GM18867 (cell line): ENCODE measurements around the gene RPL13A.
"Not testable (repeated sequence)": the region's sequence is repeated elsewhere in the genome, so short reads cannot be mapped to it uniquely, and the experiment has no call there.

Source experiments
- ATAC-seq: cut with Tn5 transposase; IDR thresholded peaks from one replicate; pipeline ENCODE4 v1.9.1; 2021; ENCODE audit warnings: mild to moderate bottlenecking, moderate library complexity; ENCODE audit not compliant: unreplicated experiment

Gene RPL13A

GRCh38 chr19:49487277-49488045, at the start of gene RPL13A:
RPL13A (plus strand) TSS chr19:49487608; CDS start chr19:49487630, 22 bp downstream.
- peak; percentile 85 for ATAC-seq

GRCh38 chr19:49438261-49438660, 49.1 kb upstream of the RPL13A start:
- no peak for ATAC-seq

DNA sequence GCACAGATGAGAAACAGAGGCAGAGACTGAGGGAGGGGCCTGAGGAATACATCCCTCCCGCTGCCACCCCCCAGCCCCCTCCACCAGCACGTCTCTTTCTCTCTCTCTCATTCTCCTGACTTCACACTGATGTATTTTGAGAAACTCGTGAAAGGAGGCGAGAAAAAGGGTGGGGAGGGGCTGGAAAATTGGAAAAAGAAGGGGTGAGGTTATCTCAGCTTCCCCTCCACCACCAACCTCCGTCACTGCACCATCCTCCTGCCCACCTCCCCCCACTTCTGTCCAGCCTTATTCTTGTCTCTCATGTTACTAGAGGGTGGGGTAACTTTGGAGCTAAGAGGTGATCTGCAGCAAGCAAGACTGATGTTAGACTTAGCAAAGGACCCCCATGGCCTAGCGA, 47.6 kb upstream of the RPL13A start:
- no peak for ATAC-seq

DNA sequence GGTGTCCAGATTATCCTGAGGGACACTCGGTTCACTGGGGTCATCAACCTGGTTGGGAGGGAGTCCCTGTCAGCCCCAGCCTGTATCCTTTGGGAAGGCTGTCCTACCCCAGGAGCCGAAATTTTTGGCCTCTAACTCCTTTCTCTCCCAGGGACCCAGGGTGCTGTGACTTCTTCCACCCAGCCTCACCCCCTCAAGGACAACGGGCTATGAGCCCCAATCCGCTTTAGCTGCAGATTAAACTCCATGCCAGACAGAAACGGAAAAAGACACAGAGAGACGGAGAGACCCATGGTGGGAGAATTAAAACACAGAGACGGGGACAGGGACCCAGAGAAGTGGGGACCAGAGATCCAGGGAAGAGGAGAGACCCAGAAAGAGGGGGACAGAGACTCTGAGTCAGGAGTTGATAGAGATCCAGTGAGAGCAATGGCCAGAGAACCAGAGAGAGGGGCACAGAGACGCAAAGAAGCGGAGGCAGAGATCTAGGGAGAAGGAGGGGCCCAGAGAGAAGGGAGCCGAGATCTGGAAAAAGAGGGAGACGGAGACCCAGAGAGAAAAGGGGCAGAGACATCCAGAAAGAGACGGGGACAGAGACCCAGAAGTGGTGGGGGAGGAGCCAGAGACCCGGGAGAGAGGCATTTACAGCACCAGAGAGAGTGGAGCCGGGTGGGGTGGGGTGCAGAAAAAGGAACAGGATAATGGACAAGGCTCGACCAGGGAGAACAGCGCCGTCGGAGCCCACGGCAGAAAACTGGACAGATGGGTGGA, 46.8 kb upstream of the RPL13A start:
- no peak for ATAC-seq

DNA sequence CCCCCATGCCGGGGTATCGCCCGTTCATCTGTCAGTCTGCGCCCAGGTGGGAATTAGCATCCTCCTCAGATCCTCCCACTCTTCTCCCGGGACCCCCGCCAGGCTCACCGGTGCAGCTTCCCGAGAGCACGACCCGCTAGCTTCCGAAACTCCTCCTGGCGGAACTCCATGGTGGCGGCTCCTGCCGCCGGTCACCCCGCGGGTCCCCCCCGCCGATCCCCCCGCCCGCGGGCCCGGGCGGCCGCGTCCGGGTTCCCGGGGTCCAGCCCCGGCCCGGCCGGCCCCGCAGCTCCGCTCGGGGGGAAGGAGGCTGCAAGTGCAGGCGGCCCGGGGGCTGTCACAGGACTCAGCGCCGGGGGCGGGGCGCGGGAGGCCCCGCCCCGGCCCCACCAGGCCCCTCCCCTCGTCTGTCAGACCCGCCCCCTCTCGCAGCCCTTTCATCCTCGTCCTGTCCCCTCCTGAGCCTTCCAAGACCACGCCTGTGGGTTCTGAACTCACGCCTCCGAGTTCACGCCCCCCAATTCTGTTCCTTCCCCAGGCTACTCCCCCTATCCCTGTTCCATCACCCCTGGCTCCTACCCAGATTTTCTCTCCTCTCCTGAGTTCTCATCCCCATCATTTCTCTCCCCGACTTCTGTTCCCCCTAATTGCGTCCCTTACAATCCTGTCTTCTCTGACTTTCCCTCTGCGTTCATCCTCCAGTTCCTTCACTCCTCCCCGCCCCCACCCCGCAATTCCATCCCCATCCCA, 46.0 kb upstream of the RPL13A start, which contains the start of gene SLC17A7:
Gene SLC17A7, minus strand, starts transcription at position 318 of the 750 bp plus-strand sequence. Its CDS starts 148 bp downstream, at position 170.
- ATAC-seq: no peak

DNA sequence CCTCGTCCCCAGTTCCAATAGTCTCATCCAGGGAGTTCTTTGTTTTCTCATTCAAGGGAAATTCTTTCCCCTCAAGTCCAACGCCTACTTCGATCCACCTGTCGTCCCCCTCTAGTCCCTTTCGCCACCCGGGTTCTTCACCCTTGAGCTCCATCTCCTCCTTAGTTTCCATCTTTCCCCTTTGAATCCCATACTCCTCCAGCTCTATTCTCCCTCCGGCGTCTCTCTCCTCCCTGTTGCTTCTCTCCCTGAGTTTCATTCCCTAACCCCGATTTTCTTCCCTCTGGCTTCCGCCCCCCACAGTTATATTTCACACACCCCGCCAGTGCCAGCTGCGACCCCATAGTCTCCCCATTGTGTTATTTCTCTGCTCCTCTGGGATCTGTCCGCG, 45.5 kb upstream of the RPL13A start:
- no peak for ATAC-seq

GRCh38 chr19:49442354-49442753, 45.1 kb upstream of the RPL13A start:
- ATAC-seq: no peak

GRCh38 chr19:49442771-49443365, 44.5 kb upstream of the RPL13A start:
- peak; percentile 20 for ATAC-seq

- peak; percentile 75 for ATAC-seq
Observed at GRCh38 chr19:49443366-49444099, 43.9 kb upstream of the RPL13A start.

DNA sequence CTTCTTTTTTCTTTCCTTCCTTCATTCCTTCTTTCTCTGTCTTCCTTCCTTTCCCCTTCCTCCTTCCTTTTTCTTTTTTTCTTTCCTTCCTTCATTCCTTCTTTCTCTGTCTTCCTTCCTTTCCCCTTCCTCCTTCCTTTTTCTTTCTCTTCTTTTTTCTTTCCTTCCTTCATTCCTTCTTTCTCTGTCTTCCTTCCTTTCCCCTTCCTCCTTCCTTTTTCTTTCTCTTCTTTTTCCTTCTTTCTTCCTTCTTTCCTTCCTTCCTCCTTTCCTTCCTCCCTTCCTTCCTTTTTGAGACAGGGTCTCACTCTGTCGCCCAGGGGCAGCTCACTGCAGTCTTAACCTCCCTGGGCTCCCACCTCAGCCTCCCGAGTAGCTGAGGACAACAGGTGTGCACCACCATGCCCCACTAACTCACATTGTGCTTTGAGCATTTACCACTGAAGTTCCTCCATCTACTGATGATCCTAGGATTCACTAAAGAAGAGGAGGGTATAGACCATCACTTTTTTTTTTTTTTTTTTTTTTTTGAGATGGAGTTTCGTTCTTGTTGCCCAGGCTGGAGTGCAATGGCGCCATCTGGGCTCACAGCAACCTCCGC, 43.2 kb upstream of the RPL13A start:
- ATAC-seq: not testable (repeated sequence)

DNA sequence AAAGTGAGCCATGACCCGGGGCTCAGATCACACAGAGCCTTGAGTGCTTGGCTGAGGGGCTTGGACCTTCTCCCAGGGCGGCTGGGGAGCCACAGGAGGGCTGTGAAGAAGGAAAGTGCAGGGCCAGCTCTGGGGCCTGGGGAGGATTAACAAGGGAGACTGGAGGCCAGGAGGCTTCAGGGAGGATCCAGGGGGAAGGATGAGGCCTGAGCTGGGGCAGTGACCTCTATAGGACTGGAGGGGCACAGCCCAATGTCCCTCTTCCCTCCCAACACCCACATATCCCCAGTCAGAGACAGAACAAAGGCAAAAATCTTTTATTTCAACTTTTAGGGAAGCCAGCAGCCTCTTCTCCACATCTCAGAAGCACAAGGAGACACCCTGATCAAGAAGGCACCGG, 41.4 kb upstream of the RPL13A start:
- ATAC-seq: no peak

DNA sequence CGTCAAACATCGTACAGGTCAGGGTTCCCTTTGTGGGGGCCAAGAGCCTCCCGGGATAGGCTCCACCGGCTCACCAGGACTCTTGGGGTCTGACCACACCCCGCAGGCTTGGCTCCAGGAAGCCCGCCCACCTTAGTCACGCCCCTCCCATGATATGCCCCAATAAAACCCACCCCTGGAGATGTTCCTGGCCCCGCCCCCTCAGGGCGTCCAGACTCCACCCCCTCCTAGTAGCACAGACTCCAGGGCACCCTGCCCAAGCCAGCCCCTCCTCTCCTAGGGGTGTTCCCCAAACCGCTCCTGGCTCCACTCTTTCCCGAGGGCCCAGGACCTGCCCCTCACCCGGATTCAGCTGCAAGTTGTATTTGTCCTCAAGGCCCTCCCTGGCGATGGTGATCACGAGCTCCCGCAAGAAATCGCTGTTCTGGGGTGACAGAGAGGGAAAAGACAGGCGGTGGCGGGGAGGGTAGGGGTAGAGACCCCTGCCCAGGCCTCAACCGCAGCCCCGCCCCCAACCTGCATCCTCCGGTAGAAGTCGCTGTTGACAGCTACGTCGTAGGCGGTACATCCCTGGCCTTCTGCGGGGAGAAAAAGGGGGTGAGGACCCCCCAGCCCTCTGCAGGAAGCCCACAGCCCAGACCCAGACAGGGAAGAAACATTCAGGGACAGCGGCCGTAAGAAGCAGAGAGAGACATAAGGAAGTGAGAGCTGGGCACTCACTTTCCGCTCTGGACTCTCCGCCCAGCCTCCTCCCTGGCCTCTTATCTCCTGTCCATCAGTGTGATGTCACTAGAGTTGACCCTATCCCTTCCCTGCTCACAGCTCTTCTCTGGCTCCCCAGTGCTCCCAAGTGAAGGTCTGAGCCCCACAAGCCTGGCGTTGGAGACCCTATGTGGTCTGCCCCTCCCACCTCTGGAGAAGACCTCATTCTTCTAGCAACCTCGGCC, 39.6 kb upstream of the RPL13A start:
- ATAC-seq: no peak

DNA sequence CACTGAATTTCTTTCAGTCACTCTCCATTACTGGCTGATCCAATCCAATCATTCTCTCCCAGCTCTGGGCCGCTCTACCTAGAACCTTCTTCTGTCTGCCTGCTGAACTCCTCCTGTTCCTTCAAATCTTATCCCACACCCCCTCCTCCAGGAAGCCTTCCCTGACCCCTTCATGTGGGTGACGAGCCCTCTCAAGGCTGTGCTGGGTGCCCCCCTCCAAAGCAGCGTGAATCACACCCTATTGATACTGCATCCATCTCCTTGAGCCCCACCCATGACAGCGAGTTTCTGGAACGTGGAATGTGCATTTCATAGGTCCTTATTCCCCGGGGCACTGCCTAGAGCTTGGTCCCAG, 39.0 kb upstream of the RPL13A start:
- no peak for ATAC-seq

- no peak for ATAC-seq
Observed at GRCh38 chr19:49450405-49450804, 37.0 kb upstream of the RPL13A start.

DNA sequence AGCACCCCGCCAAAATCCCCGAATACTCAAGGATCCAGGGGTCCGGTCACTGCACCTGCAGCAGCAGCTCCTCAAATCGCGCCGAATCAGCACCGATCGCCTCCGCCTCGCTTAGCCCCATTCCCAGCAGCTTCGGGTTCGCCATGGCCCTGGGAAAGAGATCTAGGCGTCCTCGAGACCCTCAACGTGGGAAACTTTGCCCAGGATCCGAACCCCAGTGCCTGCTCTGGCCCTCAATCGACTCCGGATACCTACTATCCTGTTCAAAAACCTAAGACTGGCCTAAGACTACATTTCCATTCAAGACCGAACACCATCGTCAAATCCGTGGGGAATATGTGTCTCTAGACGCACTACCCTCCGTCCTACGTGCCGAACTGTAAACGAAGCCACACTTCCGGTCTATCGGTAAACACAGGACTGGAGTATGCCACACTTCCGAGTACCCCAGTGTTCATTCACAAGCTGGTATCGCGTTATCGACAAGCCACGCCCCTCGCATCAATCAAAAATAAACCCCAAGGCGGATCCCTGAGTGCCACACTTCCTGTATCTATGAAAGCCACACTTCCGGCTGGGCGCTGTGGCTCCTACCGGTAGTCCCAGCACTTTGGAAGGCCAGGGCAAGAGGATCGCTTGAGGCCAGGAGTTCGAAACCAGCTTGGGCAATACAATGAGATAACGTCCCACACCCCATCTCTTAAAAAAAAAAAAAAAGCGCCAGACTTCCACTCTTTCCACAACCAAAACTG, 35.8 kb upstream of the RPL13A start, which contains the start of gene PIH1D1:
Gene PIH1D1, minus strand, starts transcription at position 385 of the 752 bp plus-strand sequence. Its CDS starts 240 bp downstream, at position 145.
- peak; percentile 50 for ATAC-seq

GRCh38 chr19:49453013-49453756, 34.2 kb upstream of the RPL13A start, which contains the start of gene ALDH16A1:
ALDH16A1 (plus strand) TSS chr19:49453225; CDS start chr19:49453332, 107 bp downstream.
- ATAC-seq: peak; percentile 78

DNA sequence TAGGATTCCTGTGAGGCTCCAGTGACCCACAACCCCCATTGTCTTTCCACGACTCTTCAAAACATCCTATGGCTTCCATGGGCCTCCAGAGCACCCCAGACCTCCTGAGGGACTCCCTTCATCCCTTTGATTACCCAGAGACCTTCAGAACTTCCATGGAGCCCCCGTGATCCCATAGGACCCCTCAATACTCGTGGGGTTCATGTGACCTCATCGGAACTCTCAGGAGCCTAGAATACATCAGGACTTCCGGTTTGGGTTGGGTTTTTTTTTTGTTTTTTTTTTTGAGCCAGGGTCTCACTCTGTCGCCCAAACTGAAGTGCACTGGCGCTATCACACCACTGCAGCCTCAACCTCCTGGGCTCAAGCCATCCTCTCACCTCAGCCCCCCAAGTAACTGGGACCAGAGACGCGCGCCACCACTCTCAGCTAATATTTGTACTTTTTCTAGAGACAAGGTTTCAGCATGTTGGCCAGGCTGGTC, 33.6 kb upstream of the RPL13A start:
- no peak for ATAC-seq
